K562 treated with DMSO at 1 percent for 12 hours (cell line): ENCODE measurements around the gene BACE1-AS. TPM values are rescaled to one million over a fixed set of nuclear protein-coding genes. Genes with fewer than 3 reads are reported as not detected.

Experiments
- total RNA-seq: library from RNA; unstranded; fragments of 300-600 nt; gene quantifications from 2 replicates; pipeline ENCODE4 v1.2.3, GENCODE V29; 2022; ENCODE audit not compliant: insufficient read depth

The BACE1-AS gene
- 0.78 and 3.7 TPM in 2 replicates for total RNA-seq

DNA sequence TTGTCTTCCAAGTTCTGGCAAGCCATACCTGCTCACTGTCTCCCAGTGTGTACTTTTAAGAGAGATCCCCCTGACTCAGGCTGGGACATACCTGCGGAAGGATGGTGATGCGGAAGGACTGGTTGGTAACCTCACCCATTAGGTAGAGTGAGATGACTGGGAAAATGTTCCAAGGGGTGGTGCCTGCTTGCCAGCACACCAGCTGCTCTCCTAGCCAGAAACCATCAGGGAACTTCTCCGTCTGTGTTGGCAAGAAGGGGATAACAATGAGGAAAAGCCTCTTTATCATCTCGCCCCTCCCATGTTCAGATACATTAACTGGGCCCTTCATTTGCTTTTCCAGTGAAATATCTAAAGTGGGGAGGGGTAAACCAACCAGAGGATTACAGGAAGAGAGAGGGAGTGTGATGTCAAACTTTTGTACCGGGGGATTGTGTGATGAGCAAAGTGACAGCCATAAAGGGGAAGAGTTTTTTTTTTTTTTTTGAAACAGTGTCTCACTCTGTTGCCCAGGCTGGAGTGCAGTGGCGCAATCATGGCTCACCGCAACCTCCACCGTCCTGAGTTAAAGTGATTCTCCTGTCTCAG lies at the start of gene BACE1-AS:
Gene BACE1-AS, plus strand, starts transcription at position 538 of the 588 bp plus-strand sequence.

DNA sequence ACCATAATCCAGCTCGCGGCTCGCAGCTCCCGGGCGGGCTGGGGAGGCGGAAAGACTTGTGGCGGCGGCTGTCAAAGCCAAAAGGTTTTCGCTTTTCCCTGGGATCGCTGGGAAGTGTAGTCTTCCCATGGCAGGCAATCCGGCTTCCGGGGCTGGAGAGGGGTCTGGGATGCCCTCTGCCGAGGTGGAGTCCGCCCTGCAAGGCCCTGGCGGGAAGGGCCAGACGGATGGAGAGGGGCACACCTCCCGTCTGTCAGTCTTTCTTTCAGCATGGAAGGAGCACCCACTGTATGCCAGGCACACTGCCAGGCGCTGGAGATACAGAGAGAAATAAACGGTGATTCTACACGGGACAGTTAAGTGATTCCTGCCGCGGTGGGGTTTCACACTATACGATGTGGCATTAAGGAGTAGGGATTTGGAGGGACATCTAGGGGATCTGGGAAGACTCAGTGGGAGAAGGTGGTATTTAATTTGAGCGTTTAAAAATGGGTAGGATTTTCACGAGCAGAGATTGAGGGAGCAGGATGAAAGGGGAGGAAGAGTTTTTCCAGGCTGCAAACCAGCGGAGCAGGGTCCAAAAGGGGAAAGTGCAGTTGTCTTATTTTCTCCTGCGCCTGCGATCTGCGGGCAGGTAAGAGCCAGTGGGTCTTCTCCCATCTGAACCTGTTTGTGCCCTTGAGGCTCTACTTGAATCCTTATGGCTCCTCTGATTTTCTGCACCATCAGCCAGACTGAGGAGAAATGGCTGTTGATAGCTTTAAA lies 25.2 kb downstream of the BACE1-AS start, which contains the start of gene BACE1:
Gene BACE1, minus strand, starts transcription at position 60 of the 765 bp plus-strand sequence. CDS start 461 bp downstream, outside the sequence.

DNA sequence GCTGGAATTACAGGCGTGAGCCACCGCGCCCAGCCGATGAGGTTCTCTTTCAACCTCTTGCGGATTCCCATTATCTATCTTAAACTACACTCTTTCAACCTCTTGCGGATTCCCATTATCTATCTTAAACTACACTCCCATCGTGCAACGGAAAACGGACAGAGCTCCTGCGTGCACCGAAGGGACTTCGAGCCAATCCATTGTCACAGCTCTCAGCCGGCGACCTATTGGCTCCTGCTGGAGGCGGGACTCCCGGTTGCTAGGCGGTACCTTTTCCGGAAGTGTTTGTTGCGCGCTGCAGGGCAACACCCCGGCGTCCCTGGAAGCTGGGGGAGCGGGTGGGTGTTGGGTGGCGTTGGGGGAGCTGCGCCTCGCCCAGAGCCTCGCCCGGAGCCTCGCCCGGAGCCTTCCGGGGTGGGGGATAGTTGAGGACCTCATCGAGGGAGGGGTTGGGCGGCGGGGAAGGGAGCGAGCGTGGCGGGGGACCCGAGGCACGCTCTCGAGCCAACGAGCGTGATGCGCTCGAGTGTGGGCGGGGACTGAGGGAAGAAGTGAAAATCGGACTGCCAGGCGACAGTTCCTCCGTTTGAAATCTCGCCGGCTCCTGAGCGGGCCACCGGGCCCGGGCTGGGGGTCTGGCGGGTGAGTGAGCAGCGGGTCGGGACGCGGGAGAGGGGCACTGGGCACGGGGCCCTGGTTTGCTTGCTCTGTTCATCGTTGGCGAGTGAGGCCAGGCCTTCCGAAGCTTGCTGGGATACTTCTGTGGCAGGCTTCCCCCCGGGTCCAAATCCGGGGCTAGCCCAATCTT lies 36.6 kb downstream of the BACE1-AS start, which contains the start of gene CEP164:
Gene CEP164, plus strand, starts transcription at position 288 of the 808 bp plus-strand sequence. CDS start 10,733 bp downstream, outside the sequence.

Other genes with a start within 250 kb of the BACE1-AS start
- 3.7 and 10.7 TPM in 2 replicates for gene SIK3, start 192.9 kb upstream of the BACE1-AS start, total RNA-seq
- 12.2 and 29.6 TPM in 2 replicates for gene PAFAH1B2, start 147.1 kb upstream of the BACE1-AS start, total RNA-seq
- gene SIDT2, start 112.6 kb upstream of the BACE1-AS start, total RNA-seq, result 10.6 and 24.6 TPM in 2 replicates
- 4.8 and 8.8 TPM in 2 replicates for gene TAGLN, start 92.0 kb upstream of the BACE1-AS start, total RNA-seq
- 8.0 and 21.6 TPM in 2 replicates for gene PCSK7, start 59.3 kb upstream of the BACE1-AS start, total RNA-seq
- gene RNF214, start 58.7 kb upstream of the BACE1-AS start, total RNA-seq, result 7.1 and 12.5 TPM in 2 replicates
- gene BACE1, start 24.9 kb downstream of the BACE1-AS start, total RNA-seq, result 0.15 and 1.5 TPM in 2 replicates
- gene CEP164, start 36.5 kb downstream of the BACE1-AS start, total RNA-seq, result 9.0 and 18.5 TPM in 2 replicates